Upper lobe of left lung (tissue), 4 donors: ENCODE results near the gene RNF5.

Source experiments
- CTCF ChIP-seq, 6 experiments: fragments of 450-650 bp in 4 of 6; fragments of 200-600 bp in 2 of 6; sonication (generic) in 2 of 6; IDR thresholded peaks; one replicate each; pipeline ENCODE4 v1.5.1; 2016 to 2019; ENCODE audit warnings: antibody characterized with exemption in 6 of 6
- EP300 ChIP-seq, 4 donors: sonication (generic); formaldehyde crosslinking; IDR thresholded peaks; one replicate each; pipeline ENCODE4 v1.5.1; 2017; ENCODE audit warnings: antibody characterized with exemption in 4 of 4, control low read depth in 2 of 4
- POLR2A ChIP-seq, 4 donors: fragments of 450-650 bp; IDR thresholded peaks; one replicate each; pipeline ENCODE4 v1.5.1; 2016 to 2017; ENCODE audit warnings: antibody characterized with exemption in 4 of 4, mild to moderate bottlenecking in 2 of 4

GRCh38 chr6:32137454-32137853 lies 40.8 kb upstream of the RNF5 start:
- TF ChIP-seq CTCF (IDR thresholded peaks at IDR 0.05) (no peak), POLR2A (IDR thresholded peaks at IDR 0.05) (no peak), EP300 (IDR thresholded peaks at IDR 0.05) (no peak)
